Tibial nerve (tissue), 4 donors: ENCODE data around the gene C16orf95.

ENCODE experiments used
- CTCF ChIP-seq, 5 experiments: fragments of 200-600 bp in 3 of 5; fragments of 450-650 bp in 2 of 5; sonication (generic) in 3 of 5; IDR thresholded peaks; one replicate each; pipeline ENCODE4 v1.5.1; 2016 to 2019; ENCODE audit warnings: antibody characterized with exemption in 5 of 5, mild to moderate bottlenecking in 3 of 5, moderate library complexity in 2 of 5
- EP300 ChIP-seq, 2 donors: sonication (generic); formaldehyde crosslinking; IDR thresholded peaks; one replicate each; pipeline ENCODE4 v1.6.1; 2017; ENCODE audit warnings: antibody characterized with exemption in 2 of 2, mild to moderate bottlenecking in 1 of 2
- POLR2A ChIP-seq, 2 donors: fragments of 450-650 bp; IDR thresholded peaks; one replicate each; pipeline ENCODE4 v1.6.1; 2017; ENCODE audit warnings: antibody characterized with exemption in 2 of 2, mild to moderate bottlenecking in 2 of 2, moderate library complexity in 2 of 2

GRCh38 chr16:87352818-87353217, 35.6 kb upstream of the C16orf95 start:
- no peak for TF ChIP-seq CTCF (IDR thresholded peaks at IDR 0.05)
- no peak for TF ChIP-seq POLR2A (IDR thresholded peaks at IDR 0.05)
- TF ChIP-seq EP300 (IDR thresholded peaks at IDR 0.05), result no peak
